Embryonic facial prominence (tissue), 1 donor: Measurements from ENCODE around the gene PHKA1.
"Not testable (repeated sequence)": the region's sequence is repeated elsewhere in the genome, so short reads cannot be mapped to it uniquely, and the experiment has no call there.

Experiments
- DNase-seq: peaks from one replicate; pipeline ENCODE4 v3.0.0-alpha.2; 2016; ENCODE audit errors: extremely low spot score

PHKA1 gene

DNA sequence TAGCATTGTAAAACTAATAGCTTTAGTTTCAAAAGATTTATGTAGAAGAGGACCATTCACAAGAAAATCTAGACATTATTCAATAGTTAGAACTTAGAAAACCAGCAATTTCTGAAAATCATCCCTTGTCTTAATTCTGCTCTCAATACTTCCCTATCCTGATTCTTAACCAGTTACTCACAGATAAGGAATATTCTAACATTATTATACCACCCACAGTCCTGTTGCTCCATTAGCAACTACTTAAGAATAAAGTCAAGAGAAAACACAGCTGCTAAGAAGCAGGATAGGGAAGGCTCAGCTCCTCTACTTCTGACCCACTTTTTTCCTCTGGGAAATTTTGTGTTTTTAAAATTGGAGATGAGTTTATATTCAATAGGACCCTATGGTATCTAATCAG, 47.7 kb downstream of the PHKA1 start:
- no peak for DNase-seq

DNA sequence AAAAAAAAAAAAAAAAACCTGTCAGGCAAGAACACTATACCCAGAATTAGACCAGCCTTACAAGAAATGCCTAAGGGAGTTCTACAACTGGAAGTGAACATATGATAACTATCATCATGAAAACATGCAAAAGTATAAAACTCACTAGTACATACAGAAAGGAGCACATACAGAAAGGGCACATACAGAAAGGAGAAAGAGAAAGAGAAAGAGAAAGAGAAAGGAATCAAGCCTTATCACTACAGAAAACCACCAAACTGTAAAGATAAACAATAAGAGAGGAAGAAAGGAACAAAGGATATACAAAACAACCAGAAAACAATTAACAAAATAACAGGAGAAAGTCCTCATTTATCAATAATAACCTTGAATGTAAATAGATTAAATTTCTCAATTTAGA, 50.4 kb downstream of the PHKA1 start:
- DNase-seq = no peak

DNA sequence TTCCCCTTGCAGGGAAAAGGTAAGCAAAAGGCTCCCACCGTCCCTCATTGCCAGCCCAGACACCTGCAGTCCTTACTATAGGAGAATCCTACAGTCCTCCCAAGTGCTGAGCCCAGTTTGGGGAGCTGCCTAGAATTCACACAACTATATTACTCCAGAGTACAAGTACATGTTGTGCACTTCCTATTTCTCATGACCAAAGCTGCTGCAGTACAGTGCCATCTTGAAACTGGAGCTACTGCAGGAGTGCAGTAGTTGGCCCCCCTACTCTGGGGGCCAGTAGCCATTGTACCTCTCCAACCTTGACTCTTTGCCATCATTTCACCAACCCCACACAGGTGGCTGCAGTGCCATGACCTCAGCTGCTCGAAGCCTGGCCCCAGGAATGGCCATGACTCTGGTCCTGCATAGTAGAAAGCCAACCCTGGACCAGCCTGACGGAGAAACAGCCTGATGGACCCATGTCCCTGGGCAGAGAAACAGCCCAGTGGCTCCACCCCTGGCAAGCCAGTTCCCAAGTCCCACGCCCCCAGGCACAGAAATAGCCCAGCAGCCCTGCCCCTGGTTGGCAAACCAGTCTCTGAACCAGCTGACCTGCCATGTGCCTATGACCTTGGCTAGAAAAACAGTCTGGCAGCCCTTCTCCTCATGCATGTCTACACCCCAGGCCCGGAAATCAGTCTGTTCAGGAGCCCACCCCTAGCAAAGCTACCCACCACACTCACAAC, 51.9 kb downstream of the PHKA1 start:
- no peak for DNase-seq

DNA sequence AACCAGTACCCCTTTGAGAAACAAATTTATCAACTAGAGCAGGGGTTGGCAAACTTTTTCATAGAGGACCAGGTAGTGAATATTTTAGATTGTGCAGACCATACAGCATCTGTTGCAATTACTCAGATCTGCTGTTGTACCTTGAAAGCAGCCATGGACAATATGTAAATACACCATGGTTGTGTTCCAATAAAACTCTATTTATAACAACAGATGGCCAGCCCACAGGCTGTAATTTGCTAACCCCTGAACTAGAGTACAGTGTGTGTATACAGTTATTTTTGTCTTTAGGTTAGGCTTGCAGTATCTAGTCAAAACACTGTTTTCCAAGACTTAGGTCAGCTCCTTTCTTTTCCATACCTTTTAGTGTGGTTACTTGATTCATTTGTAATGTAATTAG, 54.4 kb downstream of the PHKA1 start:
- DNase-seq = no peak

DNA sequence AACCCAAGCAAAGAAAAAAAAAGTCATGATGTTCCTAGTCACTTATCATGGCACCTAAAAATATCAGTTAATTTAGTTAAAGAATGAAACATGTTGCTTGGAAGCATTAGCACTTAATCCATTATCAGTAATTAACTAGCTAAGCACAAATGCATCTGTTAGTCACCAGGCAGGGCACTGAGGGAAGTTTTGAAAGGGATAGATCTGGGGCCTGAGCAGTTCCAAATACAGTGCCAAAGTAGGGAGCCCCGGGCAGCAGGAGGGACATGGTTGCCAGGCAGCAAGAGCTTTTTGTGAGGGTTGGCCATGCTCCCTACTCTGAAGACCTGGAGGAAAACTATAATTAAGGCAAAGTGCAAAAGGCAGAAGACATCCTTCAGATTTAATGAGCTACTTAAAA, 62.0 kb downstream of the PHKA1 start:
- no peak for DNase-seq

DNA sequence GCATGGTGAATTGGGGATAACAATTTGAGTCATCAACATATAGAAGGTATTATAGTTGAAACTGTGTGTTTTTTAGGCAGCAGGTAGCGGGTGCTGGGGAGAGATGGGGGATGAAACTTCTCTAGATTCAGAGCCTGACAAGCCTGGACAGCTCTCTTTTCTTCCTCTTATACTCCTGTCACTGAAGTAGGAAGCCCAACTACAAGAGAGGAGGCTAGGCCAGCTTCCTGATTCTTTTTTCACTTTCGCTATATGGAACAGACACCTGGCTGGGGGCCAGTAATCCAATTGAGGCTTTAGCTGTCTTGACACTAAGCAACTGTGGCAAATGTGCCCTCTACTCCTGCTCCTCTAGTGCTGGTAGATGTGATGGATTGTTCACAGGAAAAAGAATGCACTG, 69.2 kb downstream of the PHKA1 start:
- no peak for DNase-seq

DNA sequence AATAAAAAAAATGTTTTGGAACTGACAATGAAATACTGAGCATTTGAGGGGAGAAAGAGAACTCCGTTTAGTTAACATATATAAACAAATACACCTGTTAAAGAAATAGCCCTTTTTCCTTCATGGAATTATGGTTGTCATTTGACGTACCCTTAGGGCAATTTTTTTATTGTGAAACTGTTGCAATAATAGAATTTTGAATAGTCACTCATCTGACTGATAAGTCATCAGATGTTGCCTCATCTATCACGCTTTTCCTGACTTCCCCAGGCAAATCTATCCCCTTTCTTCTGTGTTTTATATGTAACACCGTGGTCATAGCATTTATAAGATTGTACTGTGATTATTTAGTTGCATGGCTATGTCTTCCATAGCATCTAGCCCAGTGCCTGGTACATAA, 72.5 kb downstream of the PHKA1 start:
- DNase-seq = no peak

DNA sequence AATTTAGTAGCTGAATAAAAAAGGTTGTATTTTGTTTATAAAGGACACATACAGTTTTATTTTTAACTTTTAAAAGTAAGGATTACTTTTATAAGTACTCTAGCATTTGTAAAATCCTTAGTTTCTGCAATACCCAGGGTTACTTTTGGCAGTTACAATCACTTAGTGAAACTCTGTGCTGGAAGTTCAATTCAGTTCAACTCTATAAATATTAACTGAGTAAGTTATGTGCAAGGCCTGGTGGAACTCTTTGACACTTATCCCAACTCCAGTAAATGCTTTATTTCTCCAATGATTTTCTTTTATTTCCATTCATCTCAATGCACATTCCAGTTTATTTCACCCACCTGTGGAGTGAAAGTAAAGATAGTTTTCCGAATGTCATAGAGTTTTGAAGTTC, 78.2 kb downstream of the PHKA1 start:
- DNase-seq = no peak

DNA sequence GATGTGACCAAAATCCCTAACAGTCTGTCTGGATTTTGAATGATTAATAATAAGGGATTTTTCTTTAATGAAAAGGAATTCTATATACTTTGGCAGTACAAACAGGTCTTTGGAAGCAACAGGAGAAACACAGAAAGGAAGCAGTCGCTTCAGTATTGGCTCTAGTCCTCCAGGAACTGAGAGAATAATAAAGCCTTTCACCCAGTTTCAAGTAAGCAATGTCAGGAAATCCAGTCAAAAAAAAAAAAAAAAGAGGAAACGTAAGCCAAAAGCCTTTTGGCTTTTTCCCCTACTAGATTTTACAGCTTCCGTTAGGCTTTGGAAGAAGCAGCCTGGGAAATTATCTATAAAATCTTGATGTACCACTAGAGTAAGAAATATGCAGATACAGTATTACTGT, 79.8 kb downstream of the PHKA1 start:
- no peak for DNase-seq

DNA sequence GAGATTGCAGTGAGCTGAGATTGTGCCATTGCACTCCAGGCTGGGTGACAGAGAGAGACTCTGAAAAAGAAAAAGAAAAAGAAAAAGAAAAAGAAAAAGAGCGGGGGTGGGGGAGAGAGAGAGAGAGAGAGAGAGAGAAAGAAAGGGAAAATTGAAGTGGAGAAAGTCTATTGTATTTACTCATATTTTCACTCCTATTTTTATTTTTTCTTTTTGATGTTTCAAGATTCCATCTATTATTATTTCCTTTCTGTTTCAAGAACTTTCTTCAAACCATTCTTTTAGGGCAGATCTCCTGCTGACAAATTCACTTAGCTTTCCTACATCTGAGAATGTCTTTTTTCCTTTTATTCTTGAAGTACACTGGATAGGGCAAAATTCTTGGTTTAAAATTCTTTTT, 83.9 kb downstream of the PHKA1 start:
- DNase-seq = no peak

DNA sequence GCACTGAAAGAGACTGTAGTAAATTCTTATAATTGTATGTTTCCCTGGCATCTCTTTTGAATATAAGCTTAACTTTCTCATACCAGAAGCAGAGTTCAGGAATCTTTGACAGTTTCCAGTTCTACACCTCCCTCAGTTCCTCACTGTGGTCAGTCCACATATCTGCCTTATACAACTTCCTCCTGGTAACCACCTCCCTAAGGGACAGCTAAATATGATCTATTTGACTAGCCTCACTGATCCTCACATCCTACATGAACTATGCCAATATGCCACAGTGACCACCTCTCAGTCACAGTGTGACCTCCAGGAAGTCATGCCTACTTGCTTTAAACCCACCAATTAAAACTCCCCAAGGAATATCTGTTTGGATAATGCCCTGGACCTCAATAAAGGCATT, 89.9 kb downstream of the PHKA1 start:
- no peak for DNase-seq

DNA sequence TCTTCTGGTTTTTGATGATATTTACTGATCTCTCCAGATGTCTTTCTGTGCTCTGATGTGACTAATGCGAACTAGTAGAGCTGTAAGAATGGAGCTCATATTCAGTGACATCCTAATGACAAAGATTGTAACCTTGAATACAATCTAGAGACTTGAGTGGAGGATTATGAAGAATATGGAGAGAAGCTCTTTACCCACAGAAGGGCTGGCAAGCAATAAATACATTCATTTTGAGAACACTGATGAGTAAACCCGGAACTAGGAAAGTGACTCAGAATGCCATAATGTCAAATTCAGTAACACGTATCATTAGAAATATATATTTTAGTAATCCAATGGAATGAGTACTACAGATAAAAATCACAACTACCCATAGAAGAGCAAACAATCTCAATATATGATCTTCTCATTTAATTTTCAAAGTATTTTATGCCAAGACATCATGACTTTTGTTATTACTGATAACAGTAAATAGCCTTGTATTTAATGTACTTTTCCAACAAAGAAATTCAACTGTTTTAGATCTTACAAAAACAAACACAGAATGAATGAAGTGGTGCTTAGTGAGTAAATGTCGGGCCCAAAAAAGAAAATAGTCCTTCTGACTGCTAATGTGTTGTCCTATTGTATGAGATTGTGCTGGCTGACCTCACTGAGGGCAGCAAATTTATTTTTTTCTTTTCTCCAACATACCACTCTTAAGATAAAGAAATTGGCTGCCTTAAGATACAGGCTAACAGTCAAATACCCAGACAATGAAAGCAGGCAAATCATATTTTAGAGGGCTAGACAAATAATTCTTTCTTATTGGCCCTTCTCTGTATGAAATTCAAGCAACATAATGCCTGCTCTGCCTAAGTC, 92.3 kb downstream of the PHKA1 start:
- DNase-seq = no peak

DNA sequence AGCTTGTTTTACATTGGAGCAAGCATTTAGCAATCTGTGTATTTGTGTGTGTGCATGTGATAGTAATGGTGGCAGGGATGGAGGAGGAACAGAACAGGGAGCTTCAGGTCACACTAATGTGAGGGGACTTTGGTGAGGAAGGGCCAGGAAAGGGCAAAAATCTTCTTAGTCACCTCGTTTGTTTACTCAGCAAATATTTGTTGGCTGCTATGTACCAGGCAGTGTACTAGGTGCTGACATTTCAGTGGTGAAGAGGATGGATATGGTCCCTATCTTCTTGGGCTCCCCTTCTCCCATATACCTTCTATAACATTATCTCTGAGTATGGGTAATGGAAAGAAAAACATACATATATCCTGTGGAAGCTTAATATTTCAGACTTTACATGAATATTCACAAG, 92.9 kb downstream of the PHKA1 start:
- DNase-seq = no peak

DNA sequence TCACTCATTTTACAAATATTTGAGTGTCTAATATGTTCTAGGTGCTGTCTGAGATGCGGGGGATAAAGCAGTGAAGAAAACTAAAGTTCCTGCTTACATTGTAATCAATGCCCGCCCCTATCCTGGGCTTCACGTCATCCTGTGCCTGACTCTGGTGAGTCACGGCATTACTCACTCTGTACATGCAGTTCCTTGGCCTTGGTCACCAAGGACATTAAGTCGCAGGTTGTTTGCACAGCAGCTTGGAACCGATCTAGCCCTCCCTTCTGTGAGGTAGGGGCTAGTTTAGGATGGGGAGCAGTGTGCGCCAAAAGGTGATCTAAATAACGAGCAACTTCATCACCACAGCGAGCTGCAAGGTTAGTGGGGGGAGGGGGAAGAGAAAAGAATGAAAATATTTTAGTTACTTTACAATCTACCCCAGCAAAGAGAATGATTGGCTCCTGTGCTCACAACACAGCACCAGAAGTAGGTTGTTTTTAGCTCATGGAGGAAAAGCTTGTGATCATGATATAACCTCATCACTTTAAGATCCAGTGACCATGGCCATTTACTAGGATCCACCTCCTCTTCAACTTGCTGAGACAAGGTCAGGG, 93.5 kb downstream of the PHKA1 start:
- DNase-seq = no peak

DNA sequence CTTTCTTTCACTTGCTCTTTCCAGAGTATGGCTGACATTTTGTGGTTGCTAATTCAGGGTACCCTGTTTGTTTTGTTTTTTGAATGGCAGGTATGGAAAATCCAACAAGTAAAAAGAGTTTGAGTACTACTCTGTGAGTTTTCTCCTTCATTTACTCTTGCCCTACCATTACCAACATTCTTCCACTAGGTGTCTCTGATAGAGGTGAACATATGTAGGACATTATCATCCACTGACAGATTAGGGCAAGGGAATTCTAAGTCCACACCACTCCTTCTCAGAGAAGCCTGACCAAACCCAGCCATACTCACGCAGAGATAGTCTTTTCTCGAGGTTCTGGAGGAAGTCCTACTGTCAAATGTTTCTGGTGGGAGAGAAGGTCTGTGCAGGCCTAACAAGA, 104.8 kb downstream of the PHKA1 start:
- DNase-seq = no peak

DNA sequence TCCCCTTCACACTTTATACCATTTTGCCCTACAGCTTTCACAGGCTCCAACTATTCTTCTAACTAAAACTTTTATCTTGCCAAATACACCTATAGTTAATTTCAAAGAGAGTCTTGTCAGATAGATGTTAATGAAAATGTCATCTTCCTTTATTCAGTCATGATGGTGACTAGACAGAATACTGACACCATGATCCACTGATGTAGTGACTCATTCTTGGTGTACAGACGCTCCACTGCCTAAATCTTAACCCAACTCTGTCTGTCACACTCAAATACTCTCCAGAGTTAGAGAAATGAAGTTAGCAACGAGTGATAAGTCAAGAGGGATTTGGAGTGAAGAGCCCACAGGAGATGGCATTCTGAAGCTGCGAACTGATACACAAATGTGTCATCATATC, 109.4 kb downstream of the PHKA1 start:
- no peak for DNase-seq

DNA sequence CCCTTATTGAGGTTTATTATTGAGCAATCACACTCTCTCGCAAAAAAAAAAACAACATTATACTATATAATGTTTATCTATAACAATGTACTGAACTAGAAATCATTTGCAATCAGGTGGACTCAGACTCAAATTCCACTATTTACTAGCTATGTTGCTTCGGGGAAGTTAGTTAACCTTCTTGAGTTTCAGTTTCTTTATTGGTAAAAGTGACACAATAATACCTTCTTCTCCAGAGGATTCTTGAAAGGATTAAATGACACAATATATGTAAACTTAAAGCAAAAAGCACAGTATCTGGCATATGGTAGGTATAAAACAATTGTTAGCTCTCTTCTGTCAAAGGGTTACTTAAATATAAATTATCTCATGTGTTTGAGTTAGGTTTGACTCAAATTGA, 110.0 kb downstream of the PHKA1 start:
- no peak for DNase-seq

DNA sequence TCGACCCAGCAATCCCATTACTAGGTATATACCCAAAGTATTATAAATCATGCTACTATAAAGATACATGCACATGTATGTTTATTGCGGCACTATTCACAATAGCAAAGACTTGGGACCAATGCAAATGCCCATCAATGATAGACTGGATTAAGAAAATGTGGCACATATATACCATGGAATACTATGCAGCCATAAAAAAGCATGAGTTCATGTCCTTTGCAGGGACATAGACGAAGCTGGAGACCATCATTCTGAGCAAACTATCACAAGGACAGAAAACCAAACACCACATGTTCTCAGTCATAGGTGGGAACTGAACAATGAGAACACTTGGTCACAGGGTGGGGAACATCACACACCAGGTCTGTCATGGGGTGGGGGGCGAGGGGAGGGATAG, 123.1 kb downstream of the PHKA1 start:
- not testable (repeated sequence) for DNase-seq

DNA sequence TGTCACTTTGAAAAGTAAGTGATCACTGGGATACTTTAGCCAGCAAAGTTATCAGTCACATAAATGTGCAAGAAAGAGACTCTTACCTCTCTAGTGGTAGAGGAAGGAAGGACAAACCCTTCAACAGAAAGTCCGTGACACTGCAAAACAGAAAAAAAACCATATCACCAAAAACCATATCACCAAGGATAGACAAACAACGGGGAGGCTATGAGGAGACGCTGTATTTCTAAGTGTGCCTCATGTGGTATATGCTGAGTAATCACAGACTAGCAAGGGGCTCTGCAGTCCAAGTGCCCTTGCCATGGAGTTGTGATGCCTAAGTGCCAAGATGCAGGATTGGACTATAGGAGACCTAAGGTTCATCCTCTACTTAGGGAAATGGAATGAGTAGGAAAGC, 129.9 kb downstream of the PHKA1 start:
- no peak for DNase-seq

DNA sequence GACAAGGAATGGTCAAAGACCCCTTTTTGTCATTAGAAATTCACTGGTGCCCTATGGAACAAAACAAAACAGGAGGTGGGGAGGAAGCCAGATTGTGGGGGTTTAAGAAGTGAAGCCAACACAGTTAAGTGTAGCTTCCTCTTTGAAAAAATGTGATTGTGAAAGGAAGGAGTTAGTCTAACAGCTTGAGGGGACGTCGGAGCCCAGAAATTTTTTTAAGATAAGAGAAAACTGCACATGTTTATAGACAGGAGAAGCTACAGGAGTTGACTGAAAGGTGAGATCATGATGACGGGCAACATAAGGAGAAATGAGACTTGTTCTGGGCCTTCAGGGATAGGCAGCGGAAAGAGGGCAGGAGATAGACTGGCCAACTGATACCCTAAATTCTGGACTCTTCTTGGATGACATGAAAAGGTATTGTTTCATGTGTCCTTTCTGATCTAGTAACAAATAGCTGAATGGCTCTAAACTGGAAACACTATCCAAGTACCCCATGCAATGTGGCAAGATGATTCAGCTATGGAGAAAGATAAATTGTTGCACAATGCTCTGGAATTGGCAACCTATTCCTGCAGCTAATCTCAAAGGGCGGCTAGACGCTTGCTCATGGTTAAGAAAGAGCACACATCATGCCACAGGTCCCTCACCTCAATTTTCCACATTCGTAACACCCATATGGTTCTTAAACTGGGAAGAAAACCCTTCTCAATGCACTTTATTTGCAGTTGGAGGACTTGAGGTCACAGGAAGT, 137.8 kb downstream of the PHKA1 start:
- no peak for DNase-seq

DNA sequence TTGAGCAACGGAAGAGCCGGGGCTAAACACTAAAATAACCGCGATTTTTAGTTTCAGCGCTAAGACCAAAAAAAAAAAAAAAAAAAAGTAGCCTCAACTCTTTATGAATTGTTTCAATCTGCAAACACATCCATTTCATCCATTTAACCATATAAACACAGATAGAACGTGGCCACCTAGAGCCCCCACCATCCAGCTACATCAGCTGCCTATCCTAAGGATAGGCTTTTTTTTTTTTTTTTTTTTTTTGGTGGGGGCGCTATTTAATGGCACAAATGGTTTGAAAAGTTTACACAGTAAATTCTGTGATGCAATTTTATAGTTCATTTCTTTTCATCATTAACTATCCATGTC, 141.0 kb downstream of the PHKA1 start:
- no peak for DNase-seq
